HepG2 (cell line): Measurements from ENCODE around the gene RABGGTA. TPM values are rescaled to one million over a fixed set of nuclear protein-coding genes. Genes with fewer than 3 reads are reported as not detected.
A peak's percentile ranks its signal among the peaks of the same experiment; 100 is the strongest.

Source experiments
- DRAP1 ChIP-seq: IDR thresholded peaks from 2 replicates; pipeline ENCODE4 v1.6.1; 2016; ENCODE audit warnings: missing genetic modification reagents, missing compliant biosample characterization
- IRX3 ChIP-seq: sonication (generic); formaldehyde crosslinking; IDR thresholded peaks from 2 replicates; pipeline ENCODE4 v1.8.1; 2023; ENCODE audit warnings: mild to moderate bottlenecking, low read depth, missing genetic modification reagents, borderline replicate concordance
- KLF6 ChIP-seq: IDR thresholded peaks from 2 replicates; pipeline ENCODE4 v1.8.0; 2016; ENCODE audit warnings: missing biosample characterization, missing genetic modification reagents
- MAFK ChIP-seq, 2 experiments: IDR thresholded peaks in 1 of 2; conservative IDR thresholded peaks in 1 of 2; 2 replicates each; pipeline ENCODE4 v1.6.1; 2011; ENCODE audit warnings: improper control_type of control experiment in 2 of 2, low read length in 2 of 2
- NFKB2 ChIP-seq: sonication (generic); formaldehyde crosslinking; IDR thresholded peaks from 2 replicates; pipeline ENCODE4 v1.4.0; 2020; ENCODE audit warnings: missing genetic modification reagents, borderline replicate concordance
- SALL2 ChIP-seq: sonication (generic); formaldehyde crosslinking; IDR thresholded peaks from 2 replicates; pipeline ENCODE4 v1.8.1; 2023; ENCODE audit warnings: mild to moderate bottlenecking, missing genetic modification reagents, inconsistent platforms
- SYNCRIP ChIP-seq: fragments of 200-400 bp; formaldehyde crosslinking; IDR thresholded peaks from 2 replicates; pipeline ENCODE4 v1.6.1; 2018; ENCODE audit warnings: mild to moderate bottlenecking, low read depth, low read length; ENCODE audit not compliant: insufficient read depth
- TCF7L2 ChIP-seq: IDR thresholded peaks from 2 replicates; pipeline ENCODE4 v1.6.1; 2011; ENCODE audit warnings: mild to moderate bottlenecking, low read depth, low read length, moderate library complexity
- ZBED4 ChIP-seq: sonication (generic); formaldehyde crosslinking; IDR thresholded peaks from 2 replicates; pipeline ENCODE4 v1.4.0; 2020; ENCODE audit warnings: missing genetic modification reagents, borderline replicate concordance
- ZFP62 ChIP-seq: sonication (generic); formaldehyde crosslinking; IDR thresholded peaks from 2 replicates; pipeline ENCODE4 v1.4.0; 2020; ENCODE audit warnings: missing genetic modification reagents
- ZNF142 ChIP-seq: sonication (generic); formaldehyde crosslinking; IDR thresholded peaks from 2 replicates; pipeline ENCODE4 v1.4.0; 2020; ENCODE audit warnings: missing genetic modification reagents
- ZNF644 ChIP-seq: IDR thresholded peaks from 2 replicates; pipeline ENCODE4 v1.6.1; 2016; ENCODE audit warnings: low read depth
- ZNF713 ChIP-seq: sonication (generic); formaldehyde crosslinking; IDR thresholded peaks from 2 replicates; pipeline ENCODE4 v1.4.0; 2020; ENCODE audit warnings: mild to moderate bottlenecking, missing genetic modification reagents
- ZNF737 ChIP-seq: sonication (generic); formaldehyde crosslinking; IDR thresholded peaks from 2 replicates; pipeline ENCODE4 v1.5.0; 2020; ENCODE audit warnings: missing genetic modification reagents, mild to moderate bottlenecking, borderline replicate concordance
- ZNF747 ChIP-seq: sonication (generic); formaldehyde crosslinking; IDR thresholded peaks from 2 replicates; pipeline ENCODE4 v1.8.1; 2023; ENCODE audit warnings: missing genetic modification reagents, mild to moderate bottlenecking, borderline replicate concordance
- ZNF773 ChIP-seq: sonication (generic); formaldehyde crosslinking; IDR thresholded peaks from 2 replicates; pipeline ENCODE4 v1.4.0; 2020; ENCODE audit warnings: missing genetic modification reagents, borderline replicate concordance
- ZUFSP ChIP-seq: sonication (generic); formaldehyde crosslinking; IDR thresholded peaks from 2 replicates; pipeline ENCODE4 v1.9.0; 2021; ENCODE audit warnings: missing genetic modification reagents, mild to moderate bottlenecking, borderline replicate concordance
- polyA plus RNA-seq, 8 experiments: library from polyadenylated mRNA; depleted of rRNA in 3 of 8; stranded (reverse) in 7 of 8; unstranded in 1 of 8; fragments of >200 nt; fragmentation: Illumina TruSeq in 4 of 8; extraction: Trizol in 4 of 8; gene quantifications; 2 replicates each; pipeline versions ENCODE4 v1.2.1 to v1.2.3, GENCODE V29; 2011 to 2016; ENCODE audit warnings: low read depth in 4 of 8, missing spikeins in 1 of 8, mixed read lengths in 1 of 8; ENCODE audit not compliant: insufficient read depth in 1 of 8
- total RNA-seq, 5 experiments: library from RNA; depleted of rRNA; stranded (reverse); fragments of >200 nt; fragmentation: Illumina TruSeq; extraction: Trizol; gene quantifications; 2 replicates each; pipeline ENCODE4 v1.2.3, GENCODE V29; 2016; ENCODE audit warnings: low read depth in 1 of 5

RABGGTA gene
- total and polyA plus RNA-seq, 2 of the 13 experiments (the other 11 are each of a cell fraction or from before 2014, with no cell fraction given), result 57.9 to 90.8 TPM

GRCh38 chr14:24307575-24308341 lies 36.4 kb upstream of the RABGGTA start, which contains the start of gene CIDEB (continued):
- TF ChIP-seq TCF7L2 (no peak), KLF6 (CRISPR knock-in tag) (peak; percentile 84; the same call in 1 of the 2 replicates), ZNF644 (CRISPR knock-in tag) (peak; percentile 96), ZNF713 (CRISPR knock-in tag) (no peak; the same call in 1 of the 2 replicates), ZNF747 (peak; percentile 12; the same call in 1 of the 2 replicates), ZNF142 (CRISPR knock-in tag) (no peak), DRAP1 (CRISPR knock-in tag) (peak; percentile 89), NFKB2 (CRISPR knock-in tag) (peak; percentile 37; the same call in 1 of the 2 replicates), ZUFSP (CRISPR knock-in tag) (no peak), ZNF773 (CRISPR knock-in tag) (no peak), IRX3 (CRISPR knock-in tag) (no peak), ZBED4 (CRISPR knock-in tag) (peak; percentile 95; the same call in 1 of the 2 replicates), ZFP62 (CRISPR knock-in tag) (no peak), MAFK (conservative IDR thresholded peaks at IDR 0.05 in 1 of 2, IDR thresholded peaks at IDR 0.05 in 1 of 2; ENCODE audit: low read length in 2 of 2) (no peak), SALL2 (CRISPR knock-in tag) (peak; percentile 19; the same call in 1 of the 2 replicates), SYNCRIP (no peak), ZNF737 (CRISPR knock-in tag) (no peak)
